HG03521 (cell line): ENCODE results near the gene ZBTB39.

ENCODE experiments used
- ATAC-seq: cut with Tn5 transposase; IDR thresholded peaks from one replicate; pipeline ENCODE4 v1.9.1; 2021; ENCODE audit warnings: mild to moderate bottlenecking, moderate library complexity; ENCODE audit not compliant: unreplicated experiment

Gene ZBTB39

DNA sequence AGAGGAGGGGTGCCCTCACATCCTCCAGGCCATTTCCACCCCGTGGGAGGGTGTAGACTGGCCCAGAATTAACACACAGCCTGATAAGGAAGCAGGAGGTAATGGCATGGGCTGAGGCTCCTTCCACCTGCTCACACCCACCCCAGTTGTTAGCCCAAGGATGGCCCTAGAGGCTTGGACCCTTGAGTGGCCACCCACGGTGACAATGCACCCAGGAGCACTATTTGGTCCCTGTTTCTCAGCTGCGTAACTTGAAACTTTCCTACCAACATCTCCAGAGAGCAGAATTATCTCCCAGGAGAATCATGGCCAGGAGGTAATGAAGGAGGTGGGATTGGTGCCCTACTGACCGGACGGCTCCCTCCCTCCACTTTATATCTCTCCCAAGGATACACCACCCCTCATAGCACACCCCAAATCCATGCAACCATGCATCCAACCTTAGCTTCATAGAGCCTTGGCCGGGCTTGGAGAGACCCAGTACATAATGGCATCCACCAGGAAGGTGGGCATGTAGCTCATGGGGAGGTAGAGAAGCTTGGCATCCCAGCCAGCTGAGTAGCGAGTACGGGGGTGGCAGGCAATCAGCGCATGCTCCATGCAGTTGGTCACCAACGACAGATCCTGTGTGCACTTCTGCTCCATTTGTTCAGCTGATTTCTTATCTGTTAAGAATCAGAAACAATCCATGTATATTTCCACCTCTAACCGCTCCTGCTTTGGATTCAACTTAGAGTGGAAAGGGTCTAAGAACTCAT, 54.6 kb downstream of the ZBTB39 start:
- no peak for ATAC-seq

DNA sequence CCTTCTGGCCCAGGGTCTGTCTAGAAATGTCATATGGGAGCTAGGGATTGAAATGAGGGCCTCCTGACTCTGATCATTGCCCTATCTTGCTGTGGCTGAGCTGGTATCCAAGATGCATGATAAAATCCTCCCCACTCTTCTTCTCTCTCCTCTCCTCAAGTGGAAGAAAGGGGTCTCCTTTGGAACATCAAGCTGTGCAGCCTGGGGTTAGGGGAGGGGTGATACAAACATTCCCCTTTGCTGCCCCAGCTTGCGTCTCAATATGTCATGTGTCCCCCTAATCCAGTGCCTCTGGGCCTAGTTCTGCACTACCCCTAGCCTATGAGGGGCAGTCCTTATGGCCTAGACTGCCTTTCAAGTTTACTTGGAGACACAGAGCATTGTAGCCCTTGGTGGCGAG, 57.5 kb downstream of the ZBTB39 start:
- ATAC-seq = no peak
